Glomerular visceral epithelial cell (primary cell): ENCODE data around the gene EPB42.
"Not testable (repeated sequence)": the region's sequence is repeated elsewhere in the genome, so short reads cannot be mapped to it uniquely, and the experiment has no call there.

Experiments
- DNase-seq: peaks from one replicate; pipeline ENCODE4 v3.0.0-alpha.2; 2016; ENCODE audit errors: extremely low spot score

EPB42 gene

DNA sequence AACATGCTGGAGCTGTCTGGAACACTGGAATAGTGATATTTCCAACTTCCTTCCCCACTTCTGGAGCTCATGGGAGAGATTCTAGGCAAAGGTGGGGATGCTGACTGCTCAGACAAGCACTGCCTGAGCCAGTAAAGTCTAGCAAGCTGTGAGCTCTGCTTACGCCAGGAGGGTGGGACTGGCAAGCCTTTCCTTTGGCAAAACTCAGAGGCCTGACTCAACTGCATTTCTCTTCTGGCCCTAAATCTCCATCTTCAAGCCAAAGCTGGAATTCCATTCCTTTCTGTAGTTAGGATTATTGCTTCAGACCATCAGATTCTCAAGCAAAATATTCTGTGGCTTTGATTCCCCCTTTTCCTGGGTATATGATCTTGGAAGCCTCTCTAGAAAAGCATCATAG lies 20.3 kb upstream of the EPB42 start:
- DNase-seq = no peak

DNA sequence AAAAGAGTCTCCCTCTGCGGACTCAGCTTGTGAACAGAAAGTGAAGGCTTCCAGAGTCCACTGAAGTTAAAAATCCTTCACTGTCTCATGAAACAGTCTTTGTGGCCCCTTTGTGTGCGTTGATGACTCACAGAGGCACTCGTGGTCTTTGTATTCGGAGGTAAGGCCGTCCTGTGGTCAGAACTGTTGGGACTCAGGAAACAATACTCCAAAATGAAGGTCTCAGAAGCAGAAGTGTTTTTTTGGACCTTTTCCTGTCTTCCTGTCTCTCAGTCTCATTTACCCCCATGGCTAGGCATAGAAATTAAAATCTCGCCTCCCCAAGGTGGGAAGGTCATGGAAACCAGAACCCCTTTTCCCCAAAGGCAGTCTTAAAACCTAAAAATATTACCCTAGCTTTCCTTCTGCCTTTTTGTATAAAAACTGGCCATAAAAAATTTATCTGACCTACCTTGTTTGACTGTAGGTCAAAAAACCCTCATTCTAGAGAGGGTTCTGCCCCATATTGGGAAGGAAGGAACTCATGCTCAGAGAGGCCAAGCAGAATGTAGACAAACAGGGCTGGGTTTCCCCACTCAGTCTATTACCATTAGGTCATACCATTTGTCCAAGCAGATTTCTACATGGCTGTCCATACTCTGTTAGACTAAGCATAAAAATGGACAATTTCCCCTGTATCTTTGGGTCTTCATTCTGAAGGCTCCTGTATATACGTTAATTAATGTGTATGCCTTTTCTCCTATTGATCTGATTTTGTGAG lies 19.1 kb upstream of the EPB42 start:
- peak; percentile 57 for DNase-seq

DNA sequence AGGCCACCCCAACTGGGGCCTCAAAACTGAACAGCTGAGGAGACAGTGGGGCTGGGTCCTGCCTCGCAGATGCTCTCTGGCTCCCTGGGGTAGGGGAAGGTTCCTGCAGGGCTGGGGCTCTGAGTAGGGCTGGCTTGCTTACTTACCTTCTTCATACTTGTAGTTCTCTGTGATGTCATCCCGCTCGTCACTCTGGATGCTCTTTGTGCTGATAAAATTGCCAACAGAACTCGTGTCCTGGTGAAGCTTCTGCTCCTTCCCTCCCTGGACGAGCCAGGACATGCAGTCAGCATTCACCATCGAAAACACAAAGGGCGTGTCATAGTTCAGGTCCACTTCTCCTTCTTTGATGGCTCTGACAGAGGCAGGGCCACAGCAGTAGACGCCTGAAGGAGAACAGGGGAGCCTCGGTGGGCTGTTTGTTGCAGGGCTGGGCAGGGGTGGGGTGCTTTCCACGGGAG lies 17.9 kb upstream of the EPB42 start:
- DNase-seq = no peak

DNA sequence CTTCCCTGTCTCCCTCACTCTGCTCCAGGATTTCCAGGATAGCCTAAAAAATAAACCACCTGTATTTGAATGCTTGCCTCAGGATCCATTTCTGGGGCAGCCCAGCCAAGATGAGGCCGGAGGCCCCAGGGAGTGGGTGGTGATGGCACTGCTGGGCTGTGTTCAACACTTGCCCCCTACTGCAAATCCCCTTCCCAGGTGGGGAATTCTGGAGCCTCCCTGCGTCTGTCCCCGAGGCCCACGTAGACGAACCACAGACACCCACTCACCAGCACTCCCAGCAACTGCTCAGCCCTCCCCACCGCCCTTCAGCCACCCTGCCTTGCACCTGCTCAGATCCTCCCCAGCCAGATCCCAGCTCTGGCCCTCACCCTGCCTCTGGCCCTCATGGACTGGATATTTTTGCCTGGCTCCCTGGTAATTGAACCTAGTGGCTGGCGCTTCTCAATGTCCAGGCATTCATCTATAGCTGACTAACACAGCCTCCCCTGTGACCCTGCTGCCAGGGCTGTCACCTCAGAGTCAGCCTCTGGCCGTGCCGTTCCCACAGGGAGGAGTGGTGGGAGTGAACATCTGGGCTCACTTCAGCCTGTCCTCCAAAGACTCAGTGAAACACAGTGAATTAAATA lies 17.1 kb upstream of the EPB42 start:
- no peak for DNase-seq

DNA sequence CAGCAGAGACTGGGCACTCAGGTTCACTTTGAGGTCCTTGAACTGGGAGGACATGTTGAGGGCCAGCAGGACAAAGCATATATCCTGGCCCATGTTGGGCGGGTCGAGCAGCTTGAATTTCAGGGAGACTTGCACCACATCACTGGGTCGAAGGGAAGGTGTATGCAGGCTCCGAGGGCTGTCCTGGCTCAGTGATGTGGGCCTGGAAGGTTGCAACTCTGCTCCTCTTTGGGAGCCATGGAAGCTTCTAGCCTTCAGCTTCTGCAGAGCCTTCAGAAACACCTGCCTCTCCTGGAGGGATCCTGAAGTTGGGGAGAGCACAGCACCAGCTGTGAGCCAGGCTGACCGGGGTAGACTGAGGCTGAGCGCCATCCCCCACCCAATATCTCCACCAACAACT lies 14.7 kb upstream of the EPB42 start:
- DNase-seq = no peak

DNA sequence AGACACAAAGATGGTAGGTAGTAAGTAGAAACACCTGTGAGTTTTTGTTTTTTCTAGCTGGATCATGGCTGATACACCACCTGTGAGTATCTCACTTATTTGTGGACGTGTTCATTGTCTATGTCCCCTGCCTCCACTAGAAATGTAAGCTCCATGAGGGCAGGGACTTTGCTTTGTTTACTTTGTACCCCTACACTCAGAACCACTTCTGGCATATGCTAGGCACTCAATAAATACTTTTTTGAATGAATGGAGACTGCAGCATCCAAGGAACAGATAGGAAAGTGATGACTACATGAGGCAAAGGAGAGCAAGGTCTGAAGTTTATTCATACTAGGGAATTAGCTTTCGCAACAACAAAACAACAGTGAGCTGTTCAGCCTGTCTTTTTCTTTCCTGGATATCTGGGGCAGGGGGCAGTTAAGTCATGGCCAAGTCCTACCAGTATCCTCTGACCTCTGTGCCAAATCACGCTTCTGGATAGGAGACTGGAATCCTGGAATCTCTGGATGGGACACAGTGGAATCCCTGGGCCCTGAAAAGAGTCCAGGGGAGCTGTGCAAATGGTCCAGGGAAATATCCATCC lies 11.6 kb upstream of the EPB42 start:
- no peak for DNase-seq

DNA sequence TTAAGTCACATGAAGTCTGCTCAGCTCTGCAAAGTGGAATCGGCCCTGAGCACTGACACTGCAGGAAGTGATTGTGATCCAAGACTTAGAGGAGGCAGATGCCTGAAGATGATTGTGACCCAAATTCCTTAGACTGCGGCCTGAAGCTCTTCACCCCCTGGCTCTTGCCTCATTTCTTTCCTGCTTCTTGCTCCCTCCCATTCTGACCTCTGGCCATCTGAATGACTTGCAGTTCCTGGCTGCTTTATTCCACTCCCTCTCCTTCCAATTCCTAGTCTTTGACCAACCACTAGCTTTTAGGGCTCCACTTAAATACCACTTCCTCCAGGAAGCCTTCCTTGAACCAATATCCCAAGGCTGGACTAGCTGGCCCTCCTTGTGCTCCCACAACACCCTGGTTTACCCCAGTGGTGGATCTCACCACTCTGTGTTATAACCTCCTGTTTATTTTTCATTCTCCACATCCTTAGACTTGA lies 9.9 kb upstream of the EPB42 start:
- DNase-seq = no peak

DNA sequence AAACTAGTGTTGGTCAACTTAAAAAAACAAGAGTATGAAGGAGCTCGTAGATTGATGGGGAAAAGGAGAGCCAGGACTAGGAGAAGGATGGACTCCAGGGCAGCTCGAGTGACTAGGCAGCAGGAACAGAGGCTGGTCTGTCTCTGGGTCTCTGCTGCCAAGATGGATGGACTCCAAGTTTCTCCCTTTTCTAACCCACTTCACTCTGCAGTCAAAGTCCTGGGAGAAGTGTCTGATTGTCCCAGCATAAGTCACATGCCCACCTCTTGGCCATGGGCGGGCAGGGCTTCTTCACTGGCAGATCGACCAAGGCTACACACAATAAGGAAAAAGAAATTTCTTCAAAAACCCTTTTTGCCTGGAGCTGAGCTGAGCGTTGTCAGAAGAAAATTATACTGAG lies 9.2 kb upstream of the EPB42 start:
- no peak for DNase-seq

DNA sequence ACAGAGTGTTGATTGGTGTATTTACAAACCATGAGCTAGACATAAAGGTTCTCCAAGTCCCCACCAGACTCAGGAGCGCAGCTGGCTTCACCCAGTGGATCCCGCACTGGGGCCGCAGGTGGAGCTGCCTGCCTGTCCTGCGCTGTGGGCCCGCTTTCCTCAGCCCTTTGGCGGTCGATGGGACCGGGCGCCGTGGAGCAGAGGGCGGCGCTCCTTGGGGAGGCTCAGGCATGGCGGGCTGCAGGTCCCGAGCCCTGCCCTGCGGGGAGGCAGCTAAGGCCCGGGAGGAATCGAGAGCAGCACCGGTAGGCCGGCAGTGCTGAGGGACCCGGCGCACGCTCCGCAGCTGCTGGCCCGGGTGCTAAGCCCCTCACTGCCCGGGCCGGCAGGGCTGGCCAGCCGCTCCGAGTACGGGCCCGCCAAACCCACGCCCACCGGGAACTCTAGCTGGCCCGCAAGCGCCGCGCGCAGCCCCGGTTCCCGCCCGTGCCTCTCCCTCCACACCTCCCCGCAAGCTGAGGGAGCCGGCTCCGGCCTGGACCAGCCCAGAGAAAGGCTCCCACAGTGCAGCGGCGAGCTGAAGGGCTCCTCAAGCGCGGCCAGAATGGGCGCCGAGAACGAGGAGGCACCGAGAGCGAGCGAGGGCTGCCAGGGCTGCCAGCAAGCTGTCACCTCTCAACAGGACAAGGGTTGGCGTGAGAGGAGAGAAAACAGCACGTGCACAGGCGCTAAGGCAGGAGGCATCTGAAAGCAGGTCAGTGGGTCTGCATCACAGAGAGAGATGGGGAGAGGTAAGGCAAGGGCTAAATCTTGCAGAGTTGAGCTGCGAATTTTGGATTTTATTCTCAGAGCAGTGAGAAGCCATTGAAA lies 5.9 kb upstream of the EPB42 start:
- DNase-seq = no peak

DNA sequence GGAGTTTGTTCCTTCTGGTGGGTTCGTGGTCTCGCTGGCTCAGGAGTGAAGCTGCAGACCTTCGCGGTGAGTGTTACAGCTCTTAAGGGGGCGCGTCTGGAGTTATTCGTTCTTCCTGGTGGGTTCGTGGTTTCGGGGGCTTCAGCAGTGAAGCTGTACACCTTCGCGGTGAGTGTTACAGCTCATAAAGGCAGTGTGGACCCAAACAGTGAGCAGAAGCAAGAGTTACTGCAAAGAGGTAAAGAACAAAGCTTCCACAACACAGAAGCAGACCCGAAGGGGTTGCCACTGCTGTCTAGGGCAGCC lies 5.1 kb upstream of the EPB42 start:
- DNase-seq = not testable (repeated sequence)

DNA sequence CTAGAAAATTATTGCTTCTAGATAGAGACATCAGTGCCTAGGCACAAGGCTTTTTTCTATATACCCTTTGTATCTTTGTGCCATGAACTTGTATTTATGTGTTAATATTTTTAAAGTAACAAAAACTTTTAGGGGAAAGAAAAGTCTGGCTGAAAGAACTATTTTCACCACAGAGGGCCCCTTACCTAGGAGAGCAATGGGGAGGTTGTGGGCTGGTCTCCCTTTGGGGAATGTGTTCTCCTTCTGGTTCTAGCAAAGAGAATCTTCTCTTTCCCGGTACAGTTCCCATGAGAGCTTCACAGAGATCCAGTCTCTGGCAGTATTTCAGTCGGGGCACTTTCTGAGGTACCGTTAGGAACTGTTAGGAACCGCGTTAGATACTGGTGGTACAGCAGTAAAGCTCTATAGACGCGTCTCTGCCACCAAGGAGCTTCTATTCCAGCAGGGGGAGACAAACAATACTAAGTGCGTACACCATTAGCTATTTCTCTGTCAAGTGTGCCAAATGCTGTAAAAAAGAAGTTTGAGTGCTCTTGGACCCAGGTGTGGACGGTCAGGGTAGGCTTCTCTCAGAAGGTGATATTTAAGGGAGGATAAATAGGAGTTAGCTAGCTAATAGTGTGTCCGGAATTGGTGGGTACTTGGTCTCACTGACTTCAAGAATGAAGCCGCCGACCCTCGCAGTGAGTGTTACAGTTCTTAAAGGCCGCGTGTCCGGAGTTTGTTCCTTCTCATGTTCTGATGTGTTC lies 4.6 kb upstream of the EPB42 start:
- peak; percentile 74 for DNase-seq

DNA sequence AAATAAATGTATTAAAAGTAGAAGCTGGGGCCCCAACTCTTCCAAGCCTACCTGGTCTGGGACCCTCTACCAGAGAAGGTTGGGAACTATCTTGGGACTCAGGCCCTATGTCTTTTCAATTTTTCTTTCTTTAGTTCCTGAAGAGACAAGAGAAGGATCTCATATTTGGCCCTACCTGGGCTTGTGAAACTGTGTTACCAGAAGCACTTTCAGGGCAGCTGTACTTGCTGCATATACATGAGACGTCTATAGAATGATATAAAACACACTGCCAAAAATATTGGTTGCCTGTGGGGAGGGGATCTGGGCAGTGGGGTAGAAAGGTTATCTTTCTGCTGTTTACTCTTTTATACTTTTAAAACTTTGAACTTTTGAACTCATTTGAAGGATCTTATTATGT lies 604 bp upstream of the EPB42 start:
- DNase-seq = no peak

DNA sequence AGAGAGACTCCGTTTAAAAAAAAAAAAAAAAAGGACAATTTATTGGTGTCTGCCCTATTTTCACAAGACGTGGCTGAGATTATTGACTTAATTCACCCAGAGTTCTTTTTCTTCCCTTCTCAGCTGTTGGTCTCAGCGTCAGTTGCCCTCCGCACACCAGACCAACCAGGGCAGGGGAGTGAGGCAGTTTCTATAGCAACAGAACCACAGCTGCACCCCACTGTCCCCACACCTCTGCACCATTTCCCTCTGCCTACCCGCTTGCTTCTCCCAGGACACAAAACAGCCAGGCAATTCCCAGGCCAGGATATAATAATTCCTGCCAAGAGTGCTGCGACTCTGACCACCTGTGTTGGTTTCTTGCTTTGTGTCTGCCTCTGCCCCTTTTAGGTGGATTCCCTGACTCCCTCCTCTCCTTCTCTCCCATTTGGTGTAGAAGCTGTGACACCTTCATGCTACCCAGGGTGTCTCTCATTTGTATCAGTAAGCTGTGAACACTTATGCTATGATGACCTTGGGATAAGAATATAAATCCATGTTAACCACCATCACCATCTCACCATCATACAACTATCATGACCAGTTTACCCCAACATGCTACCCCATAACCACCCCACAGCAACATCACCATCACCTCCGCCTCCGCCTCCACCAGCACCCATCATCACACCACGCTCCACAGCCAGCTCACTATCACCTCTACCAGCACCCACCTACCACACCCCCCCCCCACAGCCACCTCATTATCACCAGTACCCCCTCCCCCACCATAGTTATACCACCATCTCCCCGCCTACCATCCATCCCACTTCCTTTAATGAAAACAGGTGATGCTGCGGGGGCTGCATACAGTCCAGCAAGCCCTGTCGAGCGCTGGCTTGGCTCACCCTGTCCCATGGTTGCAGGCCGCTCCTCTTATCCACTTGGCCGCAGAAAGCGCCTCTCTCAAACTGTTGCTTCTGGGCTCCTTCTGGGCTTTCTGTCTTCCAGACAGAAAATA lies 589 bp downstream of the EPB42 start:
- DNase-seq = no peak

DNA sequence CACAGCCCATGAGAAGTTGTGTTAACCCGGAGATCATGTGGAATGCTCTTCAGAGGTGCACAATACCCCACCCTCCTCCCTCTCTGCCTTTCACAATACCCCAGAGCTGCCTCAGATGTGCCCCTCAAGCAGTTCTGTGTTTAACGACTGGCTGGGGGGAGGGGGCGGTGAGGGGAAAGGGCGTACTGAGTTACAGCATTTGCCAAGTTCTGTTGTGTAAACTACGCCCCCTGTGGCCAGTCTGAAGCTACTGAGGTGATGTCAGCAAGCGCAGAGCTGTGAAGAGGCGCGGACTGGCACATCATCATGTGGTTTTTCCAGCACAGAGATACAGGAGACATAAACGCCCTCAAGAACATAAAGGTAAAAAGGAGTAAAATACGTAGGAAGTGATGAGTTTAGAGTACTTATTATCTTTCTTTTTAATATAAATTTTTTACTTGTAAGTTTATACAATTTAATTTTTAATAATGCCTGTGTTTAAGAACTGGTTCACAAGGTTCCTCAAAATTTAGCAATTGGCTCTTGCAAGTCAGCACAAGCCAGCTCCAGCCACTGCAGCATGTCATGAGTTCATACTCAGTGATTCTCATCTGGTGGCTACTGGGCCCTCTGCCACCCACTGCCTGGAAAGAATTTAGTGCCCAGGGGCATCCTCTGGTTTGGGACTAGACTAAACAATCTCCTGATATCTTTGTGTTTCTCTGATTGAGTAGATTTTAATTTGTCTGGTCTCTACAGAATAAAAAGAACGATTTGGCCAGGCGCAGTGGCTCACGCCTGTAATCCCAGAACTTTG lies 1.7 kb downstream of the EPB42 start:
- DNase-seq = no peak

DNA sequence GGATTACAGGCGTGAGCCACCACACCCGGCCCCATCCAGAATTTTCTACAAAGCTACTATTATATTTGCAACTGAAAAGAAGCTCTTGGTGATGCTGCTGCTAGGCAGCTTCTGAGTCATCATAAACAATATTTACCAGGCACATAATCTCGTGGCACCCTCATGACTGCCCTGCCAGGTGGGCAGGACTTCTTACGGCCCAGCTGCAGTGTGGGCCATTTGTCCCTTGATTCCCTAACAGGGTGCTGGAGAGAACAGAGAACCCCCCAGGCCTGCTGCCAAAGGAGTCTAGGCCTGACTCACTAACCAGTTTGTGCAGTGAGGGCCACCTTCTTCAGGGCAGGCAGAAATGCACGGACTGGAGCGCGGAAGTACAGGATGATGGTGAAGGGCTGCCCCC lies 4.9 kb downstream of the EPB42 start:
- DNase-seq = no peak

DNA sequence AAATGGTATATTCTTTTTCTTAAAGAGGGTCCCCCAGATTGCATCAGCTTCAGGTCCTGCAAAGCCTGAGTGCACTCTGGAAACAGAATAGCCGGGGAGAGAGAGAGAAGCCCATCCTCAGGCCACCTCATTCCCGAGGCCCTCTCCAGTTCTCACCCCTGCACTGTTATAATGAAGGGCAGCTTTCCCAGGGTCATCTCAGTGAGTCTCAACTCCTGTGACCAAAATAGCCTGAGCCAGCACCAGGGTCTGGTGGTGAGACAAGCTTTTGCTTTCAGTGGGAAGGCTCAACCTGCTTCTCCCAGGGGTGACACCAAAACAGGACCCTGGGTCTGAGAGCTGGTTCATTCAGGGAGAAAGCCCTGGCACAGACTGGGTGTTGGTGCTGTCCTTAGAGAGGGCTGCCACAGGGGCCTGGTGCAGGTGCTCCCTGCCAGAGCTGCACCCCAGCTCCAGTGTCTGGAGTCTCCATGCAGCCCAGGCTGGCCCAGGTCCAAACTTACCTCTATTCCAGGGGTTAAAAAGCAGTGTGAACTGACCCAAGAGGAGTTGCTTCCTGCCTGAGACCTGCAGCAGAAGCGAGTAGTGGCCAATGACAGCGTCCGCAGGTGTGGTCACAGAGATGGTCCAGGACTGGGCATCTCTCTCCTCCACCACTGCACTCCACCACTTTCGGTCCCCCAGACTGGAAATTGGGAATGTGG lies 6.1 kb downstream of the EPB42 start:
- no peak for DNase-seq

DNA sequence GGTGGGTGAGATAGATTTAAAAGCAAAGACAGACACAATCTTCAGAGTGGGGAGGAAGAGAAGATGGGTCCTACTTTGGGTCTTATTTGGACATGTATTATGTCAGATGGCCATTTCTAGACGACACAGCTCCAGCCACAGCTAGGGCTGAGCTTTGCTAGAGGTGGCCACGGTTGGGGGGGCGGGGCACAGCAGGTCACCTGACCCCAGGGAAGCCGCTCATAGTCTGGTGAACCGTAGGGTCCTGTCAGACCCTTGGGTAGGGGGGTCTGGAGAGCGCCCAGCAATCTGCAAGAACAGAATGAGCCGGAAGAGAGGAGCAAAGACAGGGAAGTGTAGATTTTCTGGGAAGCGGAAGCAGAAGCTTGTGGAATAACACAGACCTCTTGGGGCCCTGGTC lies 6.6 kb downstream of the EPB42 start:
- DNase-seq = no peak

DNA sequence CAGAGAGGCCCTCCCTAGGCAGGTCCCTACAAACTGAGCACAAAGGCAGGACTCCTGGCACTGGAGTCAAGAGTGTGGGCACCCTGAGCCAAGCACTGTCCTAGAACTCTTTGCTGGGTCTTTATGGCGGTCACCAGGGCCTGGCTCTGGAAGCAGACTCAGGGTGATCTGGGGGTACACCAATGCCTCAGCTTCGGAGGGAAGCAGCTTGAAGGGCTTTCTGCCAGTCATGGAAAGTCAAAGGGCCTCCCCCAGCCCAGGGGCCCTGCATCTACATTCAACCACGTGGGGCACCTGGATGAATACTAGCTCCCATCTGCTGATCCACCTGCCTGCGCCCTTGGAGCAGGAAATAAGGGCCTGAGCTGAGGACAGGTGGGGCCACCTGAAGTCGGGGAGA lies 7.4 kb downstream of the EPB42 start:
- no peak for DNase-seq

DNA sequence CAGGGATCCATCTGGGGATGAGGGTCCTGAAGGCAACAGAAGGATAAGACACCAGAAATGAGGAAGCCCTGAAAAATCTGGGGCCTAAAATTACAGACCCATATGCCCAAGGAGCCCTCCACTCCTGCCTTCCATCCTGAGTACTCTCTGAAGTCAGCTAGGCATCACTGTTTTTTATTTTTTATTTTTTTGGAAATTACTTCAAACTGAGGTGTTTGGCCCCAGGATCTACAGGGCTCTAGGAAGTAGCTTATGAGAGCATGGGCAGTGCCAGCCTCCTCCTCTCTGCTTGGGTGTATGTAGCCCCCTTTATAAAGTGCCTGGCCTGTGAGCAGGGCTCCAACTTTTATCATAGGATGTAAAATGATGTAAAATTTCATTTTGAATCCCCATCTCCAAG lies 7.9 kb downstream of the EPB42 start:
- DNase-seq = no peak
